ENCODE measurements around the gene ZCCHC13. TPM values are rescaled to one million over a fixed set of nuclear protein-coding genes. Genes with fewer than 3 reads are reported as not detected.

ZCCHC13 gene
- total and polyA plus RNA-seq, 2 of the 8 experiments (the other 6 are each of a cell fraction or from before 2014, with no cell fraction given) = not detected

DNA sequence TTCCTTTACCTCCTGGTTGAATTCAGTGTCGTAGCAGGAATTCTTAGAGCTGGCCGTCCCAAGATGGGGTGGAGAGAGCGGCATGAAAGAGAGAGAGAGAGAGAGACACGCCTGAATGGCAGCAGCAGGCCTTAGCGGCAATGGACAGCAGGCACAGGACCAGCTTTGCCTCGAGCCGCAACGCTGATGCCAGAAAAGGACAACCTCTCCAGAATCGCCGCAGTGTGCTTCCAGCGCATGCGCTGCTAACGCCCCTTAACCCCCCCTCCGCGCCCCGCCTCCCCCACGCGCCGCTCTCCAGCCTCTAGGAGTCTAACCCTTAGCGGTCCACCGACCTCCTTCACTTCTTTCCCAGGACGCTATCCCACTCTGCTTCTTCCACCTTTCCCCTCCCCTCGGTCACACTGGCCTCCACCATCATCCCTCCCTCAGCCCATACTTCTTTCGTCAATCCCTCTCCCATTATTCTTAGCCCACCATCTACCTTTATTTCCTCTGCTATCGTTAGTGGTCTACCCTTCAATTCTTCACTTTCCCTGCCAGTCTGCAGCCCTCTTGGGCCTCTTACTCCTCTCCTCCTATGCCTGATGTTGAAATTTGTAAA is 10.5 kb upstream of the ZCCHC13 start:
- Histone ChIP-seq H3K14ac (ENCODE audit: insufficient read length) (no peak overlapping the region), H3K18ac (ENCODE audit: extremely low read depth, low read length) (peak overlapping the region; percentile 20; the same call in 1 of the 2 replicates), H2BK15ac (ENCODE audit: low read length) (no peak overlapping the region), H3K9me3 (ENCODE audit: insufficient read depth in 2 of 2, low read depth in 1 of 2, low read length in 1 of 2) (no peaks in the 10 kb centered on the region), H3K23me2 (ENCODE audit: low read depth, low read length) (0 out of 2 replicates have a peak, but pooled peaks cover 2% of the 10 kb centered on the region), H3K4me2 (ENCODE audit: insufficient read depth in 1 of 2, low read depth in 2 of 2, low read length in 2 of 2) (peak overlapping the region; percentile 93 to 97), H2AFZ (ENCODE audit: low read length) (peak overlapping the region; percentile 90; the same call in 1 of the 2 replicates), H3K56ac (replicated peaks; ENCODE audit: insufficient read length, low read depth, low read length) (no peak overlapping the region), H3K79me2 (ENCODE audit: control insufficient read depth in 1 of 2, insufficient read depth in 2 of 2, low read length in 2 of 2) (peaks cover 4 to 40% of the 10 kb centered on the region in 2 experiments; a peak in 3 of 4 replicates), H4K91ac (replicated peaks; ENCODE audit: insufficient read length, low read length) (peak overlapping the region; percentile 86), H3K9ac (replicated peaks in 1 of 4; ENCODE audit: extremely low read depth in 1 of 4, low read depth in 3 of 4, low read length in 3 of 4) (peak overlapping the region in 3 of 4 experiments; percentile 66 to 92 (median 92); a peak in 6 of 7 replicates), H4K20me1 (replicated peaks in 1 of 2; ENCODE audit: control insufficient read depth in 1 of 2, insufficient read depth in 2 of 2, low read length in 2 of 2) (peaks cover 0 to under 1% of the 10 kb centered on the region in 2 experiments), H2BK12ac (ENCODE audit: low read depth, low read length) (peak overlapping the region; percentile 75; the same call in 1 of the 2 replicates), H3K27ac (ENCODE audit: low read depth, low read length) (peak overlapping the region; percentile 75), H3K27me3 (replicated peaks in 1 of 4; ENCODE audit: control insufficient read depth in 3 of 4, extremely low read depth in 1 of 4, insufficient read depth in 3 of 4, low read length in 3 of 4) (no peaks in the 10 kb centered on the region), H3K79me1 (ENCODE audit: low read depth, low read length) (no peaks in the 10 kb centered on the region), H3K23ac (ENCODE audit: insufficient read length) (no peak overlapping the region), H2AK5ac (ENCODE audit: low read depth, low read length) (0 out of 2 replicates have a peak overlapping the region, but pooled peaks have one; percentile 2), H2BK120ac (replicated peaks; ENCODE audit: low read depth, low read length) (no peak overlapping the region), H2BK5ac (ENCODE audit: low read depth, low read length) (peak overlapping the region; percentile 97), H3K4me1 (replicated peaks in 1 of 4; ENCODE audit: control insufficient read depth in 3 of 4, insufficient read depth in 4 of 4, low read length in 3 of 4) (peaks cover 0 to 5% (median under 1%) of the 10 kb centered on the region in 4 experiments; a peak in 3 of 7 replicates), H4K8ac (ENCODE audit: extremely low read depth, insufficient read depth, low read length) (no peak overlapping the region), H3K36me3 (ENCODE audit: control insufficient read depth in 2 of 4, insufficient read depth in 4 of 4, low read length in 3 of 4) (peaks cover 0 to 8% (median under 1%) of the 10 kb centered on the region in 4 experiments; a peak in 2 of 8 replicates), H2BK20ac (ENCODE audit: low read length) (no peak overlapping the region), H3K4ac (replicated peaks; ENCODE audit: insufficient read length, low read depth, low read length) (no peak overlapping the region), H3K4me3 (ENCODE audit: extremely low read depth in 1 of 4, insufficient read depth in 2 of 4, low read depth in 3 of 4, low read length in 4 of 4) (peak overlapping the region; percentile 78 to 95 (median 86)), H4K5ac (ENCODE audit: insufficient read length, low read depth, low read length) (peak overlapping the region; percentile 65)
- ChIA-PET CTCF (ENCODE audit: partially characterized antibody) (interaction anchor here (0.8 to 1.8 kb wide), 4 partner anchors 23 to 65 kb away, joined by 3 to 7 read pairs (median 4); no protein-coding TSS in a partner anchor), POLR2A (ENCODE audit: partially characterized antibody) (interaction anchor here (0.8 to 3.7 kb wide), 12 partner anchors 9 to 33 kb away, joined by 3 to 27 read pairs (median 6); no protein-coding TSS in a partner anchor)
- no peak for FAIRE-seq
- TF ChIP-seq POLR2AphosphoS5 (IDR thresholded peaks at IDR 0.05; ENCODE audit: low read depth, low read length) = peak; percentile 75
- no peak for TF ChIP-seq CEBPB (IDR thresholded peaks at IDR 0.05; ENCODE audit: low read depth, low read length)
- TF ChIP-seq NRF1 (IDR thresholded peaks at IDR 0.05; ENCODE audit: low read depth, low read length) = peak; percentile 48
- TF ChIP-seq JUN (IDR thresholded peaks at IDR 0.05; ENCODE audit: low read depth, low read length) = no peak
- TF ChIP-seq ZNF274 (IDR thresholded peaks at IDR 0.05; ENCODE audit: borderline replicate concordance, extremely low read depth, low read length) = no peak
- TF ChIP-seq SP1 (IDR thresholded peaks at IDR 0.05; ENCODE audit: low read depth, low read length) = no peak
- TF ChIP-seq MAX (IDR thresholded peaks at IDR 0.05) = peak; percentile 62
- TF ChIP-seq TAF1 (IDR thresholded peaks at IDR 0.05; ENCODE audit: low read depth, low read length) = peak; percentile 59
- DNase-seq (ENCODE audit: low read depth in 1 of 2, low spot score in 2 of 2) = peak in 1 of 2 experiments; percentile 63
- 16% methylated on average over 5 of the region's 25 CpGs; no CpG with 5 or more reads in 1 of the 2 experiments for WGBS, 2 experiments (ENCODE audit: extremely low coverage in 1 of 2, insufficient coverage in 1 of 2, insufficient read length in 1 of 2, insufficient replicate concordance in 2 of 2, low coverage in 1 of 2, low lambda C conversion rate in 2 of 2, missing lambda C conversion rate in 1 of 2)
